Middle frontal gyrus (tissue), 1 donor: ENCODE measurements around the gene DCDC2C.

Source experiments
- DNase-seq: peaks from one replicate; pipeline ENCODE4 v3.0.0-alpha.2; 2015; ENCODE audit warnings: low spot score; ENCODE audit errors: extremely low spot score

Gene DCDC2C

GRCh38 chr2:3827673-3828575 lies 124.5 kb downstream of the DCDC2C start:
- DNase-seq, result no peak

GRCh38 chr2:3830796-3831195 lies 127.4 kb downstream of the DCDC2C start:
- no peak for DNase-seq

GRCh38 chr2:3837086-3837485 lies 133.7 kb downstream of the DCDC2C start:
- DNase-seq, result no peak

- DNase-seq, result no peak
Measured at GRCh38 chr2:3838348-3838747, 135.0 kb downstream of the DCDC2C start.

- no peak for DNase-seq
Measured at GRCh38 chr2:3839476-3839875, 136.1 kb downstream of the DCDC2C start.

- DNase-seq, result no peak
Measured at GRCh38 chr2:3840611-3841155, 137.3 kb downstream of the DCDC2C start.

- DNase-seq, result no peak
Measured at GRCh38 chr2:3847397-3848052, 144.2 kb downstream of the DCDC2C start.

- no peak for DNase-seq
Measured at GRCh38 chr2:3848776-3849175, 145.4 kb downstream of the DCDC2C start.

GRCh38 chr2:3849213-3849612 lies 145.8 kb downstream of the DCDC2C start:
- DNase-seq, result no peak

- DNase-seq, result no peak
Measured at GRCh38 chr2:3857576-3857975, 154.2 kb downstream of the DCDC2C start.

- DNase-seq, result no peak
Measured at GRCh38 chr2:3864943-3865865, 161.8 kb downstream of the DCDC2C start.

GRCh38 chr2:3867469-3867868 lies 164.1 kb downstream of the DCDC2C start:
- DNase-seq, result no peak

GRCh38 chr2:3868012-3868805 lies 164.8 kb downstream of the DCDC2C start:
- no peak for DNase-seq

- DNase-seq, result no peak
Measured at GRCh38 chr2:3870222-3870621, 166.8 kb downstream of the DCDC2C start.

- DNase-seq, result no peak
Measured at GRCh38 chr2:3871002-3871401, 167.6 kb downstream of the DCDC2C start.

- no peak for DNase-seq
Measured at GRCh38 chr2:3872451-3872850, 169.1 kb downstream of the DCDC2C start.

- DNase-seq, result no peak
Measured at GRCh38 chr2:3873899-3874298, 170.5 kb downstream of the DCDC2C start.

- no peak for DNase-seq
Measured at GRCh38 chr2:3876221-3876620, 172.8 kb downstream of the DCDC2C start.

GRCh38 chr2:3876685-3877084 lies 173.3 kb downstream of the DCDC2C start:
- DNase-seq, result no peak
